Effector memory CD8-positive, alpha-beta T cell (primary cell): ENCODE measurements around the gene PUDP.
"Not testable (repeated sequence)": the region's sequence is repeated elsewhere in the genome, so short reads cannot be mapped to it uniquely, and the experiment has no call there.

ENCODE experiments used
- ATAC-seq: fragments of 150-1000 bp; cut with Tn5 transposase; replicated peaks from 2 replicates; pipeline ENCODE4 v1.10.0; 2021; ENCODE audit warnings: mild to moderate bottlenecking, moderate library complexity
- DNase-seq, 3 experiments: peaks; one replicate each; pipeline ENCODE4 v3.0.0; 2021
- H3K27ac Mint-ChIP-seq, 2 donors: one replicate each; pipeline ENCODE4 v1.8.0; 2022; ENCODE audit warnings: mild to moderate bottlenecking in 2 of 2, mixed read lengths in 2 of 2, moderate library complexity in 2 of 2
- H3K27me3 Mint-ChIP-seq, 2 donors: one replicate each; pipeline ENCODE4 v1.8.0; 2022; ENCODE audit warnings: mixed read lengths in 2 of 2
- H3K36me3 Mint-ChIP-seq: one replicate; pipeline ENCODE4 v1.8.0; 2022; ENCODE audit warnings: mild to moderate bottlenecking, moderate library complexity, mixed read lengths; ENCODE audit not compliant: insufficient read depth
- H3K4me1 Mint-ChIP-seq, 2 donors: one replicate each; pipeline ENCODE4 v1.8.0; 2022; ENCODE audit warnings: low read depth in 2 of 2, mixed read lengths in 2 of 2
- H3K4me3 Mint-ChIP-seq, 2 donors: one replicate each; pipeline ENCODE4 v1.8.0; 2022; ENCODE audit warnings: mild to moderate bottlenecking in 2 of 2, mixed read lengths in 2 of 2, moderate library complexity in 2 of 2
- H3K9me3 Mint-ChIP-seq, 2 donors: one replicate each; pipeline ENCODE4 v1.8.0; 2022; ENCODE audit warnings: mixed read lengths in 2 of 2

PUDP gene

GRCh38 chrX:7007328-7007727, 140.6 kb downstream of the PUDP start:
- not testable (repeated sequence) for H3K9me3 Mint-ChIP-seq, H3K4me1 Mint-ChIP-seq, H3K27me3 Mint-ChIP-seq, H3K27ac Mint-ChIP-seq, H3K4me3 Mint-ChIP-seq, H3K36me3 Mint-ChIP-seq, DNase-seq, ATAC-seq
